K562 treated with DMSO at 1 percent for 48 hours (cell line): ENCODE results near the gene USP43. TPM values are rescaled to one million over a fixed set of nuclear protein-coding genes. Genes with fewer than 3 reads are reported as not detected.

Experiments
- total RNA-seq: library from RNA; unstranded; fragments of 300-600 nt; gene quantifications from 2 replicates; pipeline ENCODE4 v1.2.3, GENCODE V29; 2022; ENCODE audit warnings: low replicate concordance; ENCODE audit errors: extremely low read depth

USP43 gene, protein sequence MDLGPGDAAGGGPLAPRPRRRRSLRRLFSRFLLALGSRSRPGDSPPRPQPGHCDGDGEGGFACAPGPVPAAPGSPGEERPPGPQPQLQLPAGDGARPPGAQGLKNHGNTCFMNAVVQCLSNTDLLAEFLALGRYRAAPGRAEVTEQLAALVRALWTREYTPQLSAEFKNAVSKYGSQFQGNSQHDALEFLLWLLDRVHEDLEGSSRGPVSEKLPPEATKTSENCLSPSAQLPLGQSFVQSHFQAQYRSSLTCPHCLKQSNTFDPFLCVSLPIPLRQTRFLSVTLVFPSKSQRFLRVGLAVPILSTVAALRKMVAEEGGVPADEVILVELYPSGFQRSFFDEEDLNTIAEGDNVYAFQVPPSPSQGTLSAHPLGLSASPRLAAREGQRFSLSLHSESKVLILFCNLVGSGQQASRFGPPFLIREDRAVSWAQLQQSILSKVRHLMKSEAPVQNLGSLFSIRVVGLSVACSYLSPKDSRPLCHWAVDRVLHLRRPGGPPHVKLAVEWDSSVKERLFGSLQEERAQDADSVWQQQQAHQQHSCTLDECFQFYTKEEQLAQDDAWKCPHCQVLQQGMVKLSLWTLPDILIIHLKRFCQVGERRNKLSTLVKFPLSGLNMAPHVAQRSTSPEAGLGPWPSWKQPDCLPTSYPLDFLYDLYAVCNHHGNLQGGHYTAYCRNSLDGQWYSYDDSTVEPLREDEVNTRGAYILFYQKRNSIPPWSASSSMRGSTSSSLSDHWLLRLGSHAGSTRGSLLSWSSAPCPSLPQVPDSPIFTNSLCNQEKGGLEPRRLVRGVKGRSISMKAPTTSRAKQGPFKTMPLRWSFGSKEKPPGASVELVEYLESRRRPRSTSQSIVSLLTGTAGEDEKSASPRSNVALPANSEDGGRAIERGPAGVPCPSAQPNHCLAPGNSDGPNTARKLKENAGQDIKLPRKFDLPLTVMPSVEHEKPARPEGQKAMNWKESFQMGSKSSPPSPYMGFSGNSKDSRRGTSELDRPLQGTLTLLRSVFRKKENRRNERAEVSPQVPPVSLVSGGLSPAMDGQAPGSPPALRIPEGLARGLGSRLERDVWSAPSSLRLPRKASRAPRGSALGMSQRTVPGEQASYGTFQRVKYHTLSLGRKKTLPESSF
- total RNA-seq, result not detected in 2 replicates

DNA sequence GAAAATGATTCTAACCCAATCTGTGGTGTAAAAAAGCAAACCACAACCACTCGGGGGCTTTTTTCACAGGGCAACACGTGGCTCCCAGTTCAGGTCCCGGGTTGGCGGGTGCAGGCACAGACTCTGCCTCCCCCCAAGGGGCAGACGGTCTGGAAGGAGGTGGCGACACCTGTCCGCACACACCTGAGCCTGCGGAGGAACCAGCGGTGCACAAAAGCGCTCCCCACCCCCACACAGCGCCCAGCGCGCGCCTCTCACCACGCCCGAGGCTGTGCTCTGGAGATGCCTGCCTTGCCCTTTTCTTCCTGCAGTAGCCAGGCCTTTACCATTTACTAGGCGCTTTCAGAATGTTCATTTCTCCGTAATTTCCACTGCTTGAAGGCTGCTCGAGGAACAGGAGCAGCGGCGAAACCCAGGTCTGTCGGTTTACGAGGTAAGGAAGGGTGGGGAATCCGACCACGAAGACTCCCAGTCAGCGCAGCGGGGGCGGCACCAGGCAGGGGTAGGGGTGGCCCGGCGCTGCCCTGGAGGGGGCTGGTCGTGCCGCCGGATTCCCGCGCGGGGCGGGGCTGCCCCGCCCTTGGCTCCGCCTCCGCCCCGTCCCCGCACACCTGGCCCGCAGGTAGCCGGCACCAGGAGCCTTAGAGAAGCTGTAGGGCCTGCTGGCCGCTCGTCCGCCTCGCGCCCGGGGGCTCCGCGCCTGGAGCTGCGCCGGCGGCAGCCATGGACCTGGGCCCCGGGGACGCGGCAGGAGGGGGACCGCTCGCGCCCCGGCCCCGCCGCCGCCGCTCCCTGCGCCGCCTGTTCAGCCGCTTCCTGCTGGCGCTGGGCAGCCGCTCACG lies at the start of gene USP43:
TSS of gene USP43 (plus strand) at position 608 of the 842 bp plus-strand sequence. CDS start at position 724, 116 bp downstream.

Other genes with a start within 250 kb of the USP43 start
- not detected in 2 replicates for gene STX8, start 69.7 kb upstream of the USP43 start, total RNA-seq
- gene CFAP52, start 68.9 kb upstream of the USP43 start, total RNA-seq, result not detected in 2 replicates
- gene DHRS7C, start 146.1 kb downstream of the USP43 start, total RNA-seq, result not detected in 2 replicates
- not detected in 2 replicates for gene GSG1L2, start 176.6 kb downstream of the USP43 start, total RNA-seq
- gene GLP2R, start 180.4 kb downstream of the USP43 start, total RNA-seq, result not detected in 2 replicates